ENCODE results near the gene ANKRD27.

GRCh38 chr19:32708457-32708856 lies 33.5 kb upstream of the ANKRD27 start:
- TF ChIP-seq CTCF (IDR thresholded peaks at IDR 0.05), result no peak
- no peak for TF ChIP-seq POLR2A (IDR thresholded peaks at IDR 0.05)
- no peak for TF ChIP-seq POLR2AphosphoS5 (IDR thresholded peaks at IDR 0.05)
- no peak for TF ChIP-seq EP300 (IDR thresholded peaks at IDR 0.05; ENCODE audit: low read depth)
